ENCODE results near the gene SLC23A3.

SLC23A3 gene

DNA sequence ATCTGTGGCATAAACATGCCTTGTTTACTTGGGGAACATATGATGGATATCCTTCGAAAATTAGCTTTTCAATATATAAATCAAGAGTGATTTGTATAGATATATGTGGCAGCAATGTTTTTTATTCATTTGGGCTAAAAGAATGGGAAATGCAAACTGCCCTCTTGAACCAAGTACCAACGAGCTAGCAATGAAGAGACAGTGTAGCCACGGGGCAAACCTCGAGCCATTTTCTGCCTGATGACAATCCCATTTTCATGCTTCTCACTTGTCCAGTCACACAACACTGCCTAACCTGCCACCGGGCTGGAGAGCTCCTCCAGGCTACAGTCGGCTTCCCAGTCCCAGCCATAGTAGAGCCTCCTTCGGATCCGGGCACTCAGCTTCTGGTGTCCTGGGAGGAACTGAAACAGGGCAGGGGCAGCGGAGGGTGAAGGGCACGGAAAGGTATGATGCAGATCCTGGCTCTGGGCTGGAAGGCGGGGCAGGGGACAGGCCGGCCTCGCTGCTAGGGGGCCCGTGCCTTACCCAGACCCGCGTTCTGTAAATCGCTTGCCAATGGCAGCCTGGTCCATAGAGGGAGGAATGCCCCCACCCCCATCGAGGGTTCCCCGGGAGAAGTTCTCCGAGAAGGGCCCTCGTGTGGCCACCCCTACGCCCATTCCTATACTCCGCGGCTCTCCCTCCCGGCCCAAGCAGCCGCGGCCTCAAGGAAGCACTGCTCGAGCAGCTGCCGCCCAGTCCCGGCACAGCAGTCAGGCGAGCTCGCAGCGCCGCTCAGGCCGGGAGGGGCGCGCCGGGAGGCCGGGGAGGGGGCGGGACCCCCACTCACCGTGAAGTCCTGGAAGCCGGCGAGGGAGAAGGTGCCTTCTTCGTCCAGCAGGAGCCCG lies 6.3 kb upstream of the SLC23A3 start:
- DNase-seq = peak; percentile 40 to 66

DNA sequence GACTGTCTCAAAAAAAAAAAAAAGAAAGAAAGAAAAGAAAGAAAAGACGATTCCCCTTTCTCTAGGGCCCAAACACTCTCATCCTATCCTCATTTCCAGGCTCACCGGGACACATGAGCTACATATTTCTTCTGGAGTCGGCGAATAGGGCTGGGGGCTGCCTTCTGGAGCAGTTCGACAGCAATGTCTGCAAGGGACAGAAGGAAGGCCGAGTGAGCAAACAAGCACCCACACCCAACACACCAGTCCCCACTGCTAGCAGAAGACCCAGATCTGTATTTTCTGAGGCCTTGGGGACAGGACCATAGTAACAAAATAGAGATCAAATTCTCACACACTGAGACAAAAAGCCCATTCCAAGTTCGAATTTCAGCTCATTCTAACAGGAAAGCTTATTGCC lies 5.7 kb upstream of the SLC23A3 start:
- DNase-seq = no peak

- DNase-seq = no peak
Observed at GRCh38 chr2:219174801-219175200, 5.0 kb upstream of the SLC23A3 start.

DNA sequence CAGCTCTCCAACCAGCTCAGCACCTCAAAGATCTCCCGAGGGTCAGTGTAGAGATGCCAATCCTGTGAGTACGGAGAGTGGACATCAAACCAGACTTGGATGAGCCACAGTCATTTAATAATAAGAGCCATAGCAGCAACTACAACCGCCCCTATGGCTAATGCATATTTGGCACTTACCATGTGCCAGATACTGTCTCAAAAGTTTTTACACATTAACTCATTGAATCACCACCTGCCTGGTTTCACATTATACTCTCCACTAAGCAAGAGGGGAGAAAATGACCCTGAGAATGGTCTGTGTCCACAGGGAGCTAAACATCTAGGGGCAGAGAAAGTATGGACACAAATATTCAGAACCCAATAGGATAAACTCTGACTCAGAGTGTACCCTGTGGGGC lies 4.3 kb upstream of the SLC23A3 start:
- DNase-seq = no peak

GRCh38 chr2:219173176-219173575 lies 3.3 kb upstream of the SLC23A3 start:
- DNase-seq = no peak

DNA sequence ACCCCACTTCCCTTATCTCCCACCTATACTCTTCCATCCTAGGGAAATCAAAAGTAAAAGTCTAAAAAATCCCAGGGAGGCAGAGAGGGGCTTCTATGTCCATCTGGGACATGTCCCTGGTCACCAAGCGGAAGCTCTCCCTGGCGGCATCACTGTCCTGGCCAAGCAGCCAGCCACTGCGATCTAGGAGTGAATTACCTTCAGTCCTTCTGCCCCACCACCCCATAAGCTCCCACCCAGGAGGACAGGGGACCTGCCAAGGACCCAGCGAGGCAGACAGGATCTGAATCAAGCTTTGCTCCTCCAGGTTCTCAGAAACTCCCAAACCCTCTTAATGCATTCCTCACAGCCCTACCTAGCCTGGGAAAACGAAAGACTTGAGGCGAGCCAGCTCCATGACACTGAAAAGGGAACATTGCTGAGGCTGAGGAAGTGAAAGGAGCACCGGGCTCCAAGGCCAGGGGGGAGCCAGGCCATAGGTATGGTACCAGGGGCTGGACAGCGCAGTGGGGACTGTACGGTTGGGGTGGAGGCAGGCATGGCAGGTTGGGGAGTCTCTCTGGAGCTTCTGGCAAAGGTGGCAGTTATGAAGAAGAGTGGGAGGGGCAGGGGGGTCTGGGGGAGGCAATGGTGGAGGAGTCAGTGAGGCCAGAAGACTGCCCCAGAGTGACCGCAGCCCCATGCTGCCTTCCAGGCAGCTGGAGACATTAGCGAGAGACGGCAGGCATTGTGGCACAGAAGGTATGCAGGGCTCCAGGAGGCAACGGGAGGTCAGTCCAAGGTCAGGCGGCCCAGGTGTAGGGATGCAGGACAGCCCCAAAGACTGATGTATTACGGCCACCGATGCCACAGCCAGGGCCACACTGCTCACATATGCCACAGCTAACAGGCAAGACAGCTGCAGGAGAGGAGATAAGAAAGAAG lies 2.7 kb upstream of the SLC23A3 start:
- DNase-seq = no peak

GRCh38 chr2:219171231-219171651 lies 1.4 kb upstream of the SLC23A3 start:
- DNase-seq = peak; percentile 36 to 78

- DNase-seq = no peak
Observed at GRCh38 chr2:219168932-219169331, 897 bp downstream of the SLC23A3 start.

GRCh38 chr2:219168526-219168925 lies 1.3 kb downstream of the SLC23A3 start:
- DNase-seq = peak in 1 of 2 donors; percentile 9

- no peak for DNase-seq
Observed at GRCh38 chr2:219167997-219168396, 1.8 kb downstream of the SLC23A3 start.

DNA sequence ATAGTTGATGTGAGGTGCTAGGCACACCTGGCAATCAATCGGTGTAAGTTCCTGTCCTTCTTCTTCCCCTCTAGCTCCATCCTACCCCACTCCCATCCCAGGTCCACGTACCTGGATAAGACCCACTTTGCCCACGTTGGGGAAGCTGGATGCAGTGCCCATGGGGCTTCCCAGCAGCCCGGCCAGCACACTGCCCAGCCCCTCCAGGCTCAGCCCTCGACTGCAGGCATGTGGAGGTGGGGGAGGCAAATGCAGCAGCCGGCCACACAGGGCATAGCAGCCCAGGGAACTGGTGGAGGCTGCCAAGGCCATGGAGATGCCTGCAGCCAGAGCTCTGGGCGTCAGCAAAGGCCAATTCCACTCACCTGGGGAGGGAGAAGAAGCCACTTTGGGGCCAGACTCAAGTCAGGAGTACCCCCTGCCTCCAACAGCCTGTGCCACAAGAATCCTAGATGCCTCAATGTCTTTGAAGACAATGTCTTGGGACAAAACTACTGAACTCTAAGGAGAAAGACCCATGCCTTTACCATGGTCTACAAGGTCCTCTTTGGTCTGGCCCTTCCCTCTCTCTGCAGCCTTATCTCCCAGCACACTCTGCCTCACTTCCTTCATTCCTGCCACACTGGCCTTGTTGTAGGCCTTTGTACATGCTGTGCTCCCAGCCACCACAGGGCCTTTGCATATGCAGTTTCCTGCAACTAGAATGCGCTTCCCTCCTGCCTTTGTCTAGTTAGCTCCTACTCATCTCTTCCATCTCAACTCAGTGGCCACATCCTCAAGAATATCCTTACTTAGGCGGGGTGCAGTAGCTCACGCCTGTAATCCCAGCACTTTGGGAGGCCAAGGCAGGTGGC lies 4.5 kb downstream of the SLC23A3 start:
- no peak for DNase-seq

DNA sequence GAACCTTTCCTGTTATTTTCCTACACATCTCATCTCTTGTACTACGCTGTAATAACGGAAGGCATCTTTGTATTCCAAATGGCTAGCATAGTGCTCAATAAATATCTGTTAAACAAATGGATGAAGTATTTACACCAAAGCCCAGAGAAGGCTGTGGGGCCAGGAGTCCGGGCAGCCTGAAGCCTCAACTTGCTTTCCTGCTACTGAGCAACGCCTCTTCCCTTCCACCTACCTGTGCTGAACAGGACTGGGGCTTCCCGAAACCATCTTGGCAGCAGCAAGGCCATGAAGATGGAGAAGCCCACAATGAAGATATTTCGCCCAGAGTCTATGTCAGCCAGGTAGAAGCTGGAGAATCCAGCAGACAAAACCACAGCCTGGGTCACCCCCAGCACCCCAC lies 6.7 kb downstream of the SLC23A3 start:
- no peak for DNase-seq

GRCh38 chr2:219161097-219161496 lies 8.7 kb downstream of the SLC23A3 start:
- DNase-seq = no peak

- DNase-seq = peak; percentile 91 to 95
Observed at GRCh38 chr2:219160186-219161017, 9.4 kb downstream of the SLC23A3 start, which contains the start of gene NHEJ1. TSS of gene NHEJ1 (minus strand) at chr2:219160815. CDS start at chr2:219158362, 2,453 bp downstream.

DNA sequence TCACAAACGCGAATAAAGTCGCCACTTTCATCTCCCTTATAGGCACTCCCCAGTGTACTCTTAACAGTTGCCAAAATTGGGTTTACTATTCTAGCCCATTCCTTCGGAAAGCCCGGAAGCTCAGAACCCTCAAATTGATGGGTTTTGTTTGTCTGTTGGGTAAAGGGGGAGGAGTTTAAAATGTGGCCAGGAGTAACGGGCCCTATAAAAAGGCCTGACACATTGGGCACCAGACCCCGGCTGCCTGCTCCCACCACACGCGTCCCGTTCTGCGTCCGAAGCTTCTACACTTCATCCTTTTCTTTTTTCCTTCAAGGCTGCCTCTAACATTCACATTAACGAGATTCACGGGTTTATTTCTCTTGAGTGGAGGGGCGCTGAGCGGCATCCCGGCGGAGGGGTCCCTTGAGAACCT lies 10.1 kb downstream of the SLC23A3 start:
- peak in 1 of 2 donors; percentile 9 for DNase-seq

DNA sequence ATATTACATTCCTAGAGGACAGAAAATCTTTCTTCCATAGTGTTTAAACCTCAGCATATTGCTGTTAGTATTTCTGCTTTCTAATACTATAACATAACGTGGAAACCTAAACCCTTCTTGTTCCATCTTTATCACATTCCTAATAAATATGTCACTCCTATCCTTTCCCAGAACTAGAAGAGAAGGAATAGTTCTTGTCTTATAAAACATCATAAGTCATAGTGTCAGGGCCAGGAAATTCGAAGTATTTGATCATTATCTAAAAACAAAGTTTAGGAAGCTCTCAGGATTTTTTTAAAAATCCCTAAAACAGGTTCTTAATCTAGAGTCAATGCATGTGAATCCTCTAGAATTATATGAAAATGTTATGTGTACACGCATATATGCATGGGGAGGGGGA lies 11.2 kb downstream of the SLC23A3 start:
- DNase-seq = no peak

DNA sequence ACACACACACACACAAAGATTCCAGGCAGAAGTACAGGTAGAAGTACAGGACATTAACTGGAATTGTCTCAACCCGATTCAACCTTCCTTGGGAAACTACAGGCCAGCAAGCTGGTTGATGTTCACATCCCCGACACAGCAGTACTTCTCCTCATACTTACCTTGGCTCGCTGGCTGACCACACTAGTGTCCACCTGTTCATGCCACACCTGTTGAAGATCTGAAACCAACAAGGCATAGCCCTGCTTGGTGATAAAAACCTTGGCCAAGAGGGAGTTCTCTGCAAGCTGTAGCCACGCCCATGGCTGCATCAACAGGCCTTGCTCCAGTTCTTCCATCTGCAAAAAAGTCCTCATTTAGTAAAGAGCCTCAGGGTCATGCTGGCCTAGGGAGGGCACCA lies 11.8 kb downstream of the SLC23A3 start:
- no peak for DNase-seq

- DNase-seq = no peak
Observed at GRCh38 chr2:219157396-219157795, 12.4 kb downstream of the SLC23A3 start.

GRCh38 chr2:219155054-219155644 lies 14.7 kb downstream of the SLC23A3 start:
- peak; percentile 59 to 96 for DNase-seq

GRCh38 chr2:219149667-219150066 lies 20.2 kb downstream of the SLC23A3 start:
- DNase-seq = no peak

DNA sequence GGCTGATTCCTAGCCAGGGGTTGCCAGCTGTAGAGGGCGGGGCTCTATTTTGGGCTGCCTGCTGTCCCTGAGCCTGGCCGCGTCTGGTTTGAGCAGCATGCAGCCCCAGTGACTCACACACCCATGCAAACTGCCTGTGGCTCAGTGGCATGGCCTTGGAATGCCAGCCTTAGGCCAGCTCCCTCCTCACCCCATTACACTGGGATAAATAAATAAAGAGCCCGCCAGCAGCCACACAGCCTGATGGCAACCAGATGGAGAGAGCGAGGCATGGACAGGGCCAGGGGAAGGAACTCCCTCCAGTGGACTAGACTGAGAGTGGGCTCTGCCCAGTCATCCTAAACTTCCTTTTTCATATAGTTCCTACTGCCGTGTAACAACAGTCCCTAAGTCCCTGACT lies 27.5 kb downstream of the SLC23A3 start:
- DNase-seq = no peak
